Vagina (tissue), 2 donors: Measurements from ENCODE around the gene NSUN6. TPM values are rescaled to one million over a fixed set of nuclear protein-coding genes. Genes with fewer than 3 reads are reported as not detected.

Source experiments
- DNase-seq, 2 donors: peaks; one replicate each; pipeline ENCODE4 v3.0.0-alpha.2; 2017; ENCODE audit errors: extremely low spot score in 2 of 2
- H3K27ac ChIP-seq: fragments of 200-600 bp; sonication (generic); one replicate; pipeline ENCODE4 v1.5.1; 2019
- H3K27me3 ChIP-seq: fragments of 200-600 bp; sonication (generic); one replicate; pipeline ENCODE4 v1.5.1; 2019
- H3K36me3 ChIP-seq, 2 donors: fragments of 200-600 bp; sonication (generic); one replicate each; pipeline ENCODE4 v1.5.1; 2017 to 2019
- H3K4me1 ChIP-seq: fragments of 200-600 bp; sonication (generic); one replicate; pipeline ENCODE4 v1.5.1; 2019
- H3K4me3 ChIP-seq, 2 donors: fragments of 200-600 bp; sonication (generic); 1 replicate in 1 of 2; 2 replicates in 1 of 2; pipeline ENCODE4 v1.5.1; 2016 to 2019
- H3K9me3 ChIP-seq: fragments of 200-600 bp; sonication (generic); one replicate; pipeline ENCODE4 v1.5.1; 2019
- CTCF ChIP-seq, 3 experiments: fragments of 450-650 bp in 2 of 3; fragments of 200-600 bp in 1 of 3; sonication (generic) in 1 of 3; IDR thresholded peaks; one replicate each; pipeline ENCODE4 v1.5.1; 2017 to 2019; ENCODE audit warnings: antibody characterized with exemption in 3 of 3, mild to moderate bottlenecking in 2 of 3, moderate library complexity in 2 of 3
- POLR2A ChIP-seq, 2 donors: fragments of 450-650 bp; IDR thresholded peaks; one replicate each; pipeline ENCODE4 v1.6.1; 2017; ENCODE audit warnings: antibody characterized with exemption in 2 of 2, mild to moderate bottlenecking in 2 of 2, moderate library complexity in 2 of 2
- POLR2AphosphoS5 ChIP-seq, 2 donors: sonication (generic); formaldehyde crosslinking; IDR thresholded peaks; one replicate each; pipeline ENCODE4 v1.9.0; 2017; ENCODE audit warnings: antibody characterized with exemption in 2 of 2, mild to moderate bottlenecking in 2 of 2, low read depth in 1 of 2; ENCODE audit not compliant: insufficient read depth in 1 of 2
- intact Hi-C: fragments of 100-400 bp; cut with DNase I; formaldehyde crosslinking; loops from one replicate; pipeline ENCODE4 v1.15.1; 2023
- total RNA-seq: library from RNA; depleted of rRNA; stranded (reverse); fragments of >200 nt; gene quantifications from one replicate; pipeline ENCODE4 v1.2.3, GENCODE V29; 2016

The NSUN6 gene
- total RNA-seq: 11.5 TPM

GRCh38 chr10:18651324-18652007 is at the start of gene NSUN6:
TSS of gene NSUN6 (minus strand) at chr10:18651587. CDS start at chr10:18651203, 384 bp downstream.
- Histone ChIP-seq H3K27ac (peak within 1 kb of the TSS; percentile 91), H3K4me1 (peaks cover 20% of the 10 kb centered on the region), H3K9me3 (no peaks in the 10 kb centered on the region), H3K4me3 (peak within 1 kb of the TSS; percentile 79 to 87), H3K36me3 (peaks cover 0 to 4% of the 10 kb centered on the region in 2 donors), H3K27me3 (no peaks in the 10 kb centered on the region)
- peak in 1 of 2 donors; percentile 92 for DNase-seq
- intact Hi-C loops: no loop called here
- peak in 1 of 2 donors; percentile 36 for TF ChIP-seq POLR2A (IDR thresholded peaks at IDR 0.05)
- TF ChIP-seq POLR2AphosphoS5 (IDR thresholded peaks at IDR 0.05; ENCODE audit: insufficient read depth in 1 of 2, low read depth in 1 of 2): peak; percentile 95
- no peak for TF ChIP-seq CTCF (IDR thresholded peaks at IDR 0.05)

- no peak overlapping the region for H3K27ac ChIP-seq
- H3K27me3 ChIP-seq: no peaks in the 10 kb centered on the region
- no peak for DNase-seq
- TF ChIP-seq POLR2A (IDR thresholded peaks at IDR 0.05) (no peak), CTCF (IDR thresholded peaks at IDR 0.05) (no peak), POLR2AphosphoS5 (IDR thresholded peaks at IDR 0.05; ENCODE audit: insufficient read depth in 1 of 2, low read depth in 1 of 2) (no peak)
- H3K4me3 ChIP-seq: no peak overlapping the region
- H3K4me1 ChIP-seq: no peaks in the 10 kb centered on the region
- no peaks in the 10 kb centered on the region for H3K9me3 ChIP-seq
- H3K36me3 ChIP-seq: no peaks in the 10 kb centered on the region
- intact Hi-C loops: no loop called here
Measured at GRCh38 chr10:18699849-18700840, 48.8 kb upstream of the NSUN6 start.

- DNase-seq: no peak
- no peak for TF ChIP-seq POLR2A (IDR thresholded peaks at IDR 0.05)
- Histone ChIP-seq H3K4me1 (no peaks in the 10 kb centered on the region), H3K9me3 (no peaks in the 10 kb centered on the region), H3K27me3 (no peaks in the 10 kb centered on the region), H3K4me3 (no peak overlapping the region), H3K27ac (no peak overlapping the region), H3K36me3 (no peaks in the 10 kb centered on the region)
- intact Hi-C loops: no loop called here
Measured at GRCh38 chr10:18690541-18690940, 39.2 kb upstream of the NSUN6 start.

- Histone ChIP-seq H3K27ac (no peak overlapping the region), H3K9me3 (no peaks in the 10 kb centered on the region), H3K27me3 (no peaks in the 10 kb centered on the region), H3K36me3 (no peaks in the 10 kb centered on the region), H3K4me3 (no peak overlapping the region), H3K4me1 (no peaks in the 10 kb centered on the region)
- DNase-seq: no peak
- no peak for TF ChIP-seq POLR2AphosphoS5 (IDR thresholded peaks at IDR 0.05; ENCODE audit: insufficient read depth in 1 of 2, low read depth in 1 of 2)
- peak in 1 of 3 experiments; percentile 22 for TF ChIP-seq CTCF (IDR thresholded peaks at IDR 0.05)
- TF ChIP-seq POLR2A (IDR thresholded peaks at IDR 0.05): no peak
- intact Hi-C loops: no loop called here
Measured at GRCh38 chr10:18689498-18689897, 38.1 kb upstream of the NSUN6 start.

GRCh38 chr10:18687706-18688105 is 36.3 kb upstream of the NSUN6 start:
- Histone ChIP-seq H3K27me3 (no peaks in the 10 kb centered on the region), H3K4me1 (no peaks in the 10 kb centered on the region), H3K9me3 (no peaks in the 10 kb centered on the region), H3K4me3 (no peak overlapping the region), H3K27ac (no peak overlapping the region), H3K36me3 (no peaks in the 10 kb centered on the region)
- TF ChIP-seq POLR2A (IDR thresholded peaks at IDR 0.05) (no peak), POLR2AphosphoS5 (IDR thresholded peaks at IDR 0.05; ENCODE audit: insufficient read depth in 1 of 2, low read depth in 1 of 2) (no peak), CTCF (IDR thresholded peaks at IDR 0.05) (no peak)
- no peak for DNase-seq
- intact Hi-C loops: no loop called here
